CMK (cell line): Measurements from ENCODE around the gene GTF3C4.

Experiments used
- DNase-seq: peaks from one replicate; pipeline ENCODE4 v3.0.0-alpha.2; 2010; ENCODE audit warnings: low read depth

GTF3C4 gene

GRCh38 chr9:132648283-132648682 lies 22.0 kb upstream of the GTF3C4 start:
- DNase-seq: no peak

- no peak for DNase-seq
Measured at GRCh38 chr9:132648685-132649084, 21.6 kb upstream of the GTF3C4 start.

- DNase-seq: no peak
Measured at GRCh38 chr9:132651259-132651658, 19.0 kb upstream of the GTF3C4 start.

- DNase-seq: no peak
Measured at GRCh38 chr9:132656299-132656698, 14.0 kb upstream of the GTF3C4 start.

GRCh38 chr9:132662152-132662945 lies 7.9 kb upstream of the GTF3C4 start:
- DNase-seq: no peak

- no peak for DNase-seq
Measured at GRCh38 chr9:132663117-132663516, 7.1 kb upstream of the GTF3C4 start.

GRCh38 chr9:132663851-132664250 lies 6.4 kb upstream of the GTF3C4 start:
- no peak for DNase-seq

- no peak for DNase-seq
Measured at GRCh38 chr9:132669319-132669697, 956 bp upstream of the GTF3C4 start.

GRCh38 chr9:132669698-132670456 lies 387 bp upstream of the GTF3C4 start, which contains the start of gene DDX31:
DDX31 (minus strand) TSS chr9:132669983; CDS start chr9:132669934, 49 bp downstream.
- peak; percentile 37 for DNase-seq

GRCh38 chr9:132671620-132672412 lies 1.6 kb downstream of the GTF3C4 start:
- DNase-seq: no peak

GRCh38 chr9:132672413-132672690 lies 2.1 kb downstream of the GTF3C4 start:
- no peak for DNase-seq

GRCh38 chr9:132673355-132673754 lies 3.1 kb downstream of the GTF3C4 start:
- DNase-seq: peak; percentile 14

GRCh38 chr9:132674485-132674884 lies 4.2 kb downstream of the GTF3C4 start:
- DNase-seq: no peak

- no peak for DNase-seq
Measured at GRCh38 chr9:132677976-132678375, 7.7 kb downstream of the GTF3C4 start.

GRCh38 chr9:132679946-132680625 lies 9.8 kb downstream of the GTF3C4 start:
- no peak for DNase-seq

GRCh38 chr9:132681561-132681960 lies 11.3 kb downstream of the GTF3C4 start:
- no peak for DNase-seq

- DNase-seq: no peak
Measured at GRCh38 chr9:132683873-132684272, 13.6 kb downstream of the GTF3C4 start.

- DNase-seq: no peak
Measured at GRCh38 chr9:132690696-132691095, 20.4 kb downstream of the GTF3C4 start.

- DNase-seq: no peak
Measured at GRCh38 chr9:132694144-132694543, 23.9 kb downstream of the GTF3C4 start.

GRCh38 chr9:132697230-132697629 lies 27.0 kb downstream of the GTF3C4 start:
- DNase-seq: no peak

GRCh38 chr9:132698989-132699388 lies 28.7 kb downstream of the GTF3C4 start:
- no peak for DNase-seq

- DNase-seq: no peak
Measured at GRCh38 chr9:132699956-132700355, 29.7 kb downstream of the GTF3C4 start.
